Measurements from ENCODE around the gene RCC1. TPM values are rescaled to one million over a fixed set of nuclear protein-coding genes. Genes with fewer than 3 reads are reported as not detected.

RCC1 gene
- total and polyA plus RNA-seq, 7 experiments from 2014 or later = 9.8 to 60.7 (median 13.6) TPM

Other genes with a start within 250 kb of the RCC1 start
- 10 to 100 TPM in 3 of 5 experiments, 1 to 10 TPM in 2; 4.5 to 50.7 (median 11.8) TPM for gene SESN2, start 246.5 kb upstream of the RCC1 start, total RNA-seq
- gene SESN2, start 246.5 kb upstream of the RCC1 start, polyA plus RNA-seq = 1 to 10 TPM; 2.3 to 4.6 TPM
- gene MED18, start 177.0 kb upstream of the RCC1 start, total RNA-seq = 10 to 100 TPM in 3 of 5 experiments, 1 to 10 TPM in 2; 5.5 to 23.0 (median 14.4) TPM
- 10 to 100 TPM in 1 of 2 donors, 1 to 10 TPM in 1; 4.5 to 13.2 TPM for gene MED18, start 177.0 kb upstream of the RCC1 start, polyA plus RNA-seq
- gene PHACTR4, start 136.3 kb upstream of the RCC1 start, total RNA-seq = 10 to 100 TPM; 19.8 to 29.0 (median 25.7) TPM
- 10 to 100 TPM in 1 of 2 donors, 1 to 10 TPM in 1; 8.5 to 22.9 TPM for gene PHACTR4, start 136.3 kb upstream of the RCC1 start, polyA plus RNA-seq
- 10 to 100 TPM; 27.6 to 52.5 (median 40.9) TPM for gene TRNAU1AP, start 47.0 kb downstream of the RCC1 start, total RNA-seq
- gene TRNAU1AP, start 47.0 kb downstream of the RCC1 start, polyA plus RNA-seq = 10 to 100 TPM; 26.5 to 29.9 TPM
- gene RAB42, start 86.2 kb downstream of the RCC1 start, total RNA-seq = 1 to 10 TPM in 2 of 5 experiments, not detected in 3; 1.1 to 1.2 TPM
- gene RAB42, start 86.2 kb downstream of the RCC1 start, polyA plus RNA-seq = not detected
- 10 to 100 TPM; 13.0 to 34.6 (median 19.3) TPM for gene TAF12, start 137.0 kb downstream of the RCC1 start, total RNA-seq
- gene TAF12, start 137.0 kb downstream of the RCC1 start, polyA plus RNA-seq = 10 to 100 TPM; 37.2 to 41.8 TPM
- not detected for gene RNU11, start 142.6 kb downstream of the RCC1 start, total RNA-seq
- gene RNU11, start 142.6 kb downstream of the RCC1 start, polyA plus RNA-seq = not detected
- gene GMEB1, start 162.7 kb downstream of the RCC1 start, total RNA-seq = 10 to 100 TPM; 15.8 to 26.7 (median 18.4) TPM
- gene GMEB1, start 162.7 kb downstream of the RCC1 start, polyA plus RNA-seq = 10 to 100 TPM; 11.2 to 20.1 TPM
- gene YTHDF2, start 230.9 kb downstream of the RCC1 start, total RNA-seq = 10 to 100 TPM; 64.5 to 72.0 (median 71.5) TPM
- gene YTHDF2, start 230.9 kb downstream of the RCC1 start, polyA plus RNA-seq = 100 to 1,000 TPM; 113 to 139 TPM

Measured in naive thymus-derived CD4-positive, alpha-beta T cell (primary cell).